ENCODE data around the gene HS6ST1.

DNA sequence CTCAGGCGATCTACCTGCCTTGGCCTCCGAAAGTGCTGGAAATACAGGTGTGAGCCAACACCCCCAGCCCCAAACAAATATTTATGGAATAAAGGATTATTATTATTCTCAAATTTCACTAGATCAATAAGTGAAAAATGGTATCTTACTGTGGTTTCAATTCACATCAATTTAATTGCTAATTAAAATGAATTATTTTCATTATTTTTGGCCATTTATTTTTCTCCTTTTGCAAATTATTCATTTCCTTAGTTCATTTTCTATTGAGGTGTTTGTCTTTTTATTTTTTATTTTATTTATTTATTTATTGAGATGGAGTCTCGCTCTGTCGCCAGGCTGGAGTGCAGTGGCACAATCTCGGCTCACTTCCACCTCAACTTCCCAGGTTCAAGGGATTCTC lies 11.9 kb upstream of the HS6ST1 start:
- TF ChIP-seq ZNF335 (tag by site-specific recombination; conservative IDR thresholded peaks at IDR 0.05), result no peak
- TF ChIP-seq, protein P1, sequence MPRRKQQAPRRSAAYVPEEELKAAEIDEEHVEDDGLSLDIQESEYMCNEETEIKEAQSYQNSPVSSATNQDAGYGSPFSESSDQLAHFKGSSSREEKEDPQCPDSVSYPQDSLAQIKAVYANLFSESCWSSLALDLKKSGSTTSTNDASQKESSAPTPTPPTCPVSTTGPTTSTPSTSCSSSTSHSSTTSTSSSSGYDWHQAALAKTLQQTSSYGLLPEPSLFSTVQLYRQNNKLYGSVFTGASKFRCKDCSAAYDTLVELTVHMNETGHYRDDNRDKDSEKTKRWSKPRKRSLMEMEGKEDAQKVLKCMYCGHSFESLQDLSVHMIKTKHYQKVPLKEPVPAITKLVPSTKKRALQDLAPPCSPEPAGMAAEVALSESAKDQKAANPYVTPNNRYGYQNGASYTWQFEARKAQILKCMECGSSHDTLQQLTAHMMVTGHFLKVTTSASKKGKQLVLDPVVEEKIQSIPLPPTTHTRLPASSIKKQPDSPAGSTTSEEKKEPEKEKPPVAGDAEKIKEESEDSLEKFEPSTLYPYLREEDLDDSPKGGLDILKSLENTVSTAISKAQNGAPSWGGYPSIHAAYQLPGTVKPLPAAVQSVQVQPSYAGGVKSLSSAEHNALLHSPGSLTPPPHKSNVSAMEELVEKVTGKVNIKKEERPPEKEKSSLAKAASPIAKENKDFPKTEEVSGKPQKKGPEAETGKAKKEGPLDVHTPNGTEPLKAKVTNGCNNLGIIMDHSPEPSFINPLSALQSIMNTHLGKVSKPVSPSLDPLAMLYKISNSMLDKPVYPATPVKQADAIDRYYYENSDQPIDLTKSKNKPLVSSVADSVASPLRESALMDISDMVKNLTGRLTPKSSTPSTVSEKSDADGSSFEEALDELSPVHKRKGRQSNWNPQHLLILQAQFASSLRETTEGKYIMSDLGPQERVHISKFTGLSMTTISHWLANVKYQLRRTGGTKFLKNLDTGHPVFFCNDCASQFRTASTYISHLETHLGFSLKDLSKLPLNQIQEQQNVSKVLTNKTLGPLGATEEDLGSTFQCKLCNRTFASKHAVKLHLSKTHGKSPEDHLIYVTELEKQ (tag by site-specific recombination; IDR thresholded peaks at IDR 0.05; ENCODE audit: borderline replicate concordance), result no peak
- no peak for TF ChIP-seq ZNF830 (tag by site-specific recombination; IDR thresholded peaks at IDR 0.05; ENCODE audit: low read depth)
- TF ChIP-seq, protein P2, sequence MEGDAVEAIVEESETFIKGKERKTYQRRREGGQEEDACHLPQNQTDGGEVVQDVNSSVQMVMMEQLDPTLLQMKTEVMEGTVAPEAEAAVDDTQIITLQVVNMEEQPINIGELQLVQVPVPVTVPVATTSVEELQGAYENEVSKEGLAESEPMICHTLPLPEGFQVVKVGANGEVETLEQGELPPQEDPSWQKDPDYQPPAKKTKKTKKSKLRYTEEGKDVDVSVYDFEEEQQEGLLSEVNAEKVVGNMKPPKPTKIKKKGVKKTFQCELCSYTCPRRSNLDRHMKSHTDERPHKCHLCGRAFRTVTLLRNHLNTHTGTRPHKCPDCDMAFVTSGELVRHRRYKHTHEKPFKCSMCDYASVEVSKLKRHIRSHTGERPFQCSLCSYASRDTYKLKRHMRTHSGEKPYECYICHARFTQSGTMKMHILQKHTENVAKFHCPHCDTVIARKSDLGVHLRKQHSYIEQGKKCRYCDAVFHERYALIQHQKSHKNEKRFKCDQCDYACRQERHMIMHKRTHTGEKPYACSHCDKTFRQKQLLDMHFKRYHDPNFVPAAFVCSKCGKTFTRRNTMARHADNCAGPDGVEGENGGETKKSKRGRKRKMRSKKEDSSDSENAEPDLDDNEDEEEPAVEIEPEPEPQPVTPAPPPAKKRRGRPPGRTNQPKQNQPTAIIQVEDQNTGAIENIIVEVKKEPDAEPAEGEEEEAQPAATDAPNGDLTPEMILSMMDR (tag by site-specific recombination; IDR thresholded peaks at IDR 0.05), result no peak
- TF ChIP-seq, protein P3, sequence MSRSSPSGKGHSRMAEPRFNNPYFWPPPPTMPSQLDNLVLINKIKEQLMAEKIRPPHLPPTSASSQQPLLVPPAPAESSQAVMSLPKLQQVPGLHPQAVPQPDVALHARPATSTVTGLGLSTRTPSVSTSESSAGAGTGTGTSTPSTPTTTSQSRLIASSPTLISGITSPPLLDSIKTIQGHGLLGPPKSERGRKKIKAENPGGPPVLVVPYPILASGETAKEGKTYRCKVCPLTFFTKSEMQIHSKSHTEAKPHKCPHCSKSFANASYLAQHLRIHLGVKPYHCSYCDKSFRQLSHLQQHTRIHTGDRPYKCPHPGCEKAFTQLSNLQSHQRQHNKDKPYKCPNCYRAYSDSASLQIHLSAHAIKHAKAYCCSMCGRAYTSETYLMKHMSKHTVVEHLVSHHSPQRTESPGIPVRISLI (tag by site-specific recombination; IDR thresholded peaks at IDR 0.05), result no peak
- TF ChIP-seq, protein P4, sequence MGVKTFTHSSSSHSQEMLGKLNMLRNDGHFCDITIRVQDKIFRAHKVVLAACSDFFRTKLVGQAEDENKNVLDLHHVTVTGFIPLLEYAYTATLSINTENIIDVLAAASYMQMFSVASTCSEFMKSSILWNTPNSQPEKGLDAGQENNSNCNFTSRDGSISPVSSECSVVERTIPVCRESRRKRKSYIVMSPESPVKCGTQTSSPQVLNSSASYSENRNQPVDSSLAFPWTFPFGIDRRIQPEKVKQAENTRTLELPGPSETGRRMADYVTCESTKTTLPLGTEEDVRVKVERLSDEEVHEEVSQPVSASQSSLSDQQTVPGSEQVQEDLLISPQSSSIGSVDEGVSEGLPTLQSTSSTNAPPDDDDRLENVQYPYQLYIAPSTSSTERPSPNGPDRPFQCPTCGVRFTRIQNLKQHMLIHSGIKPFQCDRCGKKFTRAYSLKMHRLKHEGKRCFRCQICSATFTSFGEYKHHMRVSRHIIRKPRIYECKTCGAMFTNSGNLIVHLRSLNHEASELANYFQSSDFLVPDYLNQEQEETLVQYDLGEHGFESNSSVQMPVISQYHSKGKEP (tag by site-specific recombination; IDR thresholded peaks at IDR 0.05), result no peak
- TF ChIP-seq YY2 (tag by site-specific recombination; IDR thresholded peaks at IDR 0.05), result no peak
- TF ChIP-seq ZBTB20 (tag by site-specific recombination; IDR thresholded peaks at IDR 0.05), result no peak
- TF ChIP-seq, protein P5, sequence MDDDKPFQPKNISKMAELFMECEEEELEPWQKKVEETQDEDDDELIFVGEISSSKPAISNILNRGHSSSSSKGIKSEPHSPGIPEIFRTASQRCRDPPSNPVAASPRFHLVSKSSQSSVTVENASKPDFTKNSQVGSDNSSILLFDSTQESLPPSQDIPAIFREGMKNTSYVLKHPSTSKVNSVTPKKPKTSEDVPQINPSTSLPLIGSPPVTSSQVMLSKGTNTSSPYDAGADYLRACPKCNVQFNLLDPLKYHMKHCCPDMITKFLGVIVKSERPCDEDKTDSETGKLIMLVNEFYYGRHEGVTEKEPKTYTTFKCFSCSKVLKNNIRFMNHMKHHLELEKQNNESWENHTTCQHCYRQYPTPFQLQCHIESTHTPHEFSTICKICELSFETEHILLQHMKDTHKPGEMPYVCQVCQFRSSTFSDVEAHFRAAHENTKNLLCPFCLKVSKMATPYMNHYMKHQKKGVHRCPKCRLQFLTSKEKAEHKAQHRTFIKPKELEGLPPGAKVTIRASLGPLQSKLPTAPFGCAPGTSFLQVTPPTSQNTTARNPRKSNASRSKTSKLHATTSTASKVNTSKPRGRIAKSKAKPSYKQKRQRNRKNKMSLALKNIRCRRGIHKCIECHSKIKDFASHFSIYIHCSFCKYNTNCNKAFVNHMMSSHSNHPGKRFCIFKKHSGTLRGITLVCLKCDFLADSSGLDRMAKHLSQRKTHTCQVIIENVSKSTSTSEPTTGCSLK (tag by site-specific recombination; IDR thresholded peaks at IDR 0.05), result no peak
- TF ChIP-seq, protein P6, sequence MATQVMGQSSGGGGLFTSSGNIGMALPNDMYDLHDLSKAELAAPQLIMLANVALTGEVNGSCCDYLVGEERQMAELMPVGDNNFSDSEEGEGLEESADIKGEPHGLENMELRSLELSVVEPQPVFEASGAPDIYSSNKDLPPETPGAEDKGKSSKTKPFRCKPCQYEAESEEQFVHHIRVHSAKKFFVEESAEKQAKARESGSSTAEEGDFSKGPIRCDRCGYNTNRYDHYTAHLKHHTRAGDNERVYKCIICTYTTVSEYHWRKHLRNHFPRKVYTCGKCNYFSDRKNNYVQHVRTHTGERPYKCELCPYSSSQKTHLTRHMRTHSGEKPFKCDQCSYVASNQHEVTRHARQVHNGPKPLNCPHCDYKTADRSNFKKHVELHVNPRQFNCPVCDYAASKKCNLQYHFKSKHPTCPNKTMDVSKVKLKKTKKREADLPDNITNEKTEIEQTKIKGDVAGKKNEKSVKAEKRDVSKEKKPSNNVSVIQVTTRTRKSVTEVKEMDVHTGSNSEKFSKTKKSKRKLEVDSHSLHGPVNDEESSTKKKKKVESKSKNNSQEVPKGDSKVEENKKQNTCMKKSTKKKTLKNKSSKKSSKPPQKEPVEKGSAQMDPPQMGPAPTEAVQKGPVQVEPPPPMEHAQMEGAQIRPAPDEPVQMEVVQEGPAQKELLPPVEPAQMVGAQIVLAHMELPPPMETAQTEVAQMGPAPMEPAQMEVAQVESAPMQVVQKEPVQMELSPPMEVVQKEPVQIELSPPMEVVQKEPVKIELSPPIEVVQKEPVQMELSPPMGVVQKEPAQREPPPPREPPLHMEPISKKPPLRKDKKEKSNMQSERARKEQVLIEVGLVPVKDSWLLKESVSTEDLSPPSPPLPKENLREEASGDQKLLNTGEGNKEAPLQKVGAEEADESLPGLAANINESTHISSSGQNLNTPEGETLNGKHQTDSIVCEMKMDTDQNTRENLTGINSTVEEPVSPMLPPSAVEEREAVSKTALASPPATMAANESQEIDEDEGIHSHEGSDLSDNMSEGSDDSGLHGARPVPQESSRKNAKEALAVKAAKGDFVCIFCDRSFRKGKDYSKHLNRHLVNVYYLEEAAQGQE (tag by site-specific recombination; IDR thresholded peaks at IDR 0.05), result no peak
- TF ChIP-seq KLF9 (tag by site-specific recombination; IDR thresholded peaks at IDR 0.05; ENCODE audit: low read depth), result no peak
- TF ChIP-seq ZNF311 (tag by site-specific recombination; IDR thresholded peaks at IDR 0.05; ENCODE audit: borderline replicate concordance), result no peak
- no peak for TF ChIP-seq TRIM28 (IDR thresholded peaks at IDR 0.05; ENCODE audit: borderline replicate concordance, low read length)
- TF ChIP-seq TCF7L2 (IDR thresholded peaks at IDR 0.05; ENCODE audit: borderline replicate concordance, low read depth, low read length), result no peak
